Thyroid gland (tissue), 4 donors: ENCODE measurements around the gene GRK6. TPM values are rescaled to one million over a fixed set of nuclear protein-coding genes. Genes with fewer than 3 reads are reported as not detected.

Experiments
- DNase-seq, 2 donors: peaks; one replicate each; pipeline ENCODE4 v3.0.0-alpha.2; 2019
- H3K27ac ChIP-seq, 3 donors: fragments of 200-600 bp; sonication (generic); 1 replicate in 2 of 3; 2 replicates in 1 of 3; pipeline ENCODE4 v1.5.1; 2016 to 2019; ENCODE audit warnings: mild to moderate bottlenecking in 1 of 3, moderate library complexity in 1 of 3
- H3K27me3 ChIP-seq: fragments of 200-600 bp; sonication (generic); one replicate; pipeline ENCODE4 v1.5.1; 2019
- H3K36me3 ChIP-seq, 2 donors: fragments of 200-600 bp; sonication (generic); one replicate each; pipeline ENCODE4 v1.5.1; 2016 to 2019
- H3K4me1 ChIP-seq, 2 donors: fragments of 200-600 bp; sonication (generic); one replicate each; pipeline ENCODE4 v1.5.1; 2017 to 2019
- H3K4me3 ChIP-seq, 3 donors: fragments of 200-600 bp; sonication (generic); replicated peaks in 1 of 3; 1 replicate in 2 of 3; 2 replicates in 1 of 3; pipeline ENCODE4 v1.5.1; 2016; ENCODE audit warnings: mild to moderate bottlenecking in 1 of 3
- H3K9me3 ChIP-seq: fragments of 200-600 bp; sonication (generic); one replicate; pipeline ENCODE4 v1.5.1; 2017
- POLR2A ChIP-seq, 2 donors: fragments of 450-650 bp; IDR thresholded peaks; one replicate each; pipeline ENCODE4 v1.6.1; 2017; ENCODE audit warnings: antibody characterized with exemption in 2 of 2, mild to moderate bottlenecking in 2 of 2, moderate library complexity in 1 of 2
- WGBS, 2 donors: methylation state at CpG; one replicate each; pipeline ENCODE4 v1.1.5; 2017; 5-methylcytosine and 5-hydroxymethylcytosine counted together
- intact Hi-C: fragments of 100-400 bp; cut with DNase I; formaldehyde crosslinking; loops from one replicate; pipeline ENCODE4 v1.15.1; 2023
- total RNA-seq, 4 donors: library from RNA; depleted of rRNA; stranded (reverse); fragments of >200 nt; gene quantifications; one replicate each; pipeline ENCODE4 v1.2.3, GENCODE V29; 2016
- TF ChIP-seq, protein P1 (sequence below), 6 experiments: fragments of 200-600 bp in 3 of 6; fragments of 450-650 bp in 3 of 6; sonication (generic) in 3 of 6; IDR thresholded peaks; one replicate each; pipeline ENCODE4 v1.5.1; 2016 to 2019; ENCODE audit warnings: antibody characterized with exemption in 6 of 6, mild to moderate bottlenecking in 2 of 6, inconsistent platforms in 1 of 6, moderate library complexity in 1 of 6

The GRK6 gene
- total RNA-seq, 4 donors from 2014 or later, result 14.0 to 27.8 (median 18.8) TPM

DNA sequence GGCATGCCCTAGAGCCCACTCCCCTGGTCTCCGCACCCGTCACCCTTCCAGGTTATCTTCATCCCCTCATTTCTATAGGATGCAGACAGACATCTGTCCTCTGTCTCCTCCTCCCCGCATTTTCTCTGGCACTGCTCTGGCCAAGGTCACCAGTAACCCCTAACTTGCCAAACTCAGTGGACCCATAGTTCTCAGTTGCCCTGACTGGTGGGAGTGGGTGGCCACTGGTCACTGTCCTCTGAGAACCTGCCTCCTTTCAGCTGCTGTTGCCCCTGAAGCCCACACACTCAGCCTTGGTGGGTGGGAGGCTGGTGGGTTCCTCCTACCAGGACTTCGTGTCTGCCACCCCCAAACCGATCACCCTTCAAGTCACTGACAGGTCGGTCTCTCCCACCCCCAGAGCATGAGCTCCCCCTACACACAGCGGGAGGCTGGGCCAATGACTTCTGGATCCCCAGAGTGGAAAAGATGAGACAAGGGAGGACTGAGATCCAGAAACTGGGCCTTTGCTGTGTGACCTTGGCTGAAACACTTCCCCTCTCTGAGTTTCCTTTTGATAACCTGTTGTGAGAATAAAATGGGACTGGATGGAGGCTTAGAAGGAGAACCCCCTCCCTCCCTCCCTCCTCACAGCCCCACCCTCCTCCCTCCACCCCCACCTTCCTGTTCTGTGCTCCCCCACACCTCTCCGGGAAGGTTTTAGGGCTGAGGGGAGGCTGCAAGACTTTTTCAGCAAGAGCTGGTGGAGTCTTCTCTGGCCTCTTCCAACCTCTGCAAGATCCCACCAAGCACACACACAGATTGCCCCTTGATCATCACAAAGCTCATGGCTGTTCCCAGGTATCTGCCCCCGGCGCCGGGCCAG is 49.3 kb downstream of the GRK6 start:
- Histone ChIP-seq H3K9me3 (no peaks in the 10 kb centered on the region), H3K4me1 (peaks cover 32 to 49% of the 10 kb centered on the region in 2 donors), H3K4me3 (no peak overlapping the region), H3K36me3 (no peaks in the 10 kb centered on the region), H3K27ac (no peak overlapping the region), H3K27me3 (no peaks in the 10 kb centered on the region)
- 70 to 82% methylated on average over 10 to 11 of the region's 11 CpGs for WGBS, 2 donors
- intact Hi-C loops, result no loop called here
- TF ChIP-seq, protein P1, sequence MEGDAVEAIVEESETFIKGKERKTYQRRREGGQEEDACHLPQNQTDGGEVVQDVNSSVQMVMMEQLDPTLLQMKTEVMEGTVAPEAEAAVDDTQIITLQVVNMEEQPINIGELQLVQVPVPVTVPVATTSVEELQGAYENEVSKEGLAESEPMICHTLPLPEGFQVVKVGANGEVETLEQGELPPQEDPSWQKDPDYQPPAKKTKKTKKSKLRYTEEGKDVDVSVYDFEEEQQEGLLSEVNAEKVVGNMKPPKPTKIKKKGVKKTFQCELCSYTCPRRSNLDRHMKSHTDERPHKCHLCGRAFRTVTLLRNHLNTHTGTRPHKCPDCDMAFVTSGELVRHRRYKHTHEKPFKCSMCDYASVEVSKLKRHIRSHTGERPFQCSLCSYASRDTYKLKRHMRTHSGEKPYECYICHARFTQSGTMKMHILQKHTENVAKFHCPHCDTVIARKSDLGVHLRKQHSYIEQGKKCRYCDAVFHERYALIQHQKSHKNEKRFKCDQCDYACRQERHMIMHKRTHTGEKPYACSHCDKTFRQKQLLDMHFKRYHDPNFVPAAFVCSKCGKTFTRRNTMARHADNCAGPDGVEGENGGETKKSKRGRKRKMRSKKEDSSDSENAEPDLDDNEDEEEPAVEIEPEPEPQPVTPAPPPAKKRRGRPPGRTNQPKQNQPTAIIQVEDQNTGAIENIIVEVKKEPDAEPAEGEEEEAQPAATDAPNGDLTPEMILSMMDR (IDR thresholded peaks at IDR 0.05), result no peak
- TF ChIP-seq POLR2A (IDR thresholded peaks at IDR 0.05), result no peak
- no peak for DNase-seq

DNA sequence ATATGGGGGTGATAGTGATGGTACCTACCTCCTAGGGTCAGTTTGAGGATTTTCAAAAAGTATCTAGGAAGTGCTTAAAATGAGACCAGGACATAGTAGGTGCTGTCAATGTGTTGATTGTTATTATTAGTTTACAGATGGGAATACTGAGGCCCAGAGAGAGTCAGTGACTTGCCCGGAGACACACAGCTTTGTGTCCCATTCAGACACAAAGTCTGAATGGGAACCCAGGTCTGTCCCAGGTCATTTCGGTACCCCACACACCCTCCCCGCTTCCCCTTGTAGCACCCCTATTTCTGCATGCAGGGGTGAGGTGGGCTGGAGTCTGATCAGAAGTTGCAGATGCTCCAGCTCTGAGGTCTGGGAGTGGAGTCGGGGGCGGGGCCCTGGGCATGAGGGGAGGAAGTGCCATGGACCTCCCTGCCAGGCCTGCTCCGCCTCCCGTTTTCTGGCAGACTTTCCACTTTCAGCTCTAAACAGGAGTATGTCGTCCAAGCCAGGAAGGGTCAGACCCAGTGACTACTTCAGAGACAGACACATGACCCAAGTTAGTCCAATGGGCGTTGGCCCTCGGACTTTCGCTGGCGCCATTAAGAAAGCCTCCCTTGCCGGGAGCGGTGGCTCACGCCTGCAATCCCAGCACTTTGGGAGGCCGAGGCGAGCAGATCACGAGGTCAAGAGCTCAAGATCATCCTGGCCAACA is 50.2 kb downstream of the GRK6 start:
- Histone ChIP-seq H3K4me3 (no peak overlapping the region), H3K9me3 (no peaks in the 10 kb centered on the region), H3K36me3 (no peaks in the 10 kb centered on the region), H3K27ac (peak overlapping the region in 1 of 3 donors; percentile 17), H3K4me1 (peaks cover 30 to 44% of the 10 kb centered on the region in 2 donors), H3K27me3 (no peaks in the 10 kb centered on the region)
- TF ChIP-seq POLR2A (IDR thresholded peaks at IDR 0.05), result no peak
- TF ChIP-seq, protein P1 (IDR thresholded peaks at IDR 0.05), result no peak
- intact Hi-C loops, result no loop called here
- peak; percentile 25 to 38 for DNase-seq
- WGBS, 2 donors, result 74 to 77% methylated on average over 16 to 18 of the region's 18 CpGs

DNA sequence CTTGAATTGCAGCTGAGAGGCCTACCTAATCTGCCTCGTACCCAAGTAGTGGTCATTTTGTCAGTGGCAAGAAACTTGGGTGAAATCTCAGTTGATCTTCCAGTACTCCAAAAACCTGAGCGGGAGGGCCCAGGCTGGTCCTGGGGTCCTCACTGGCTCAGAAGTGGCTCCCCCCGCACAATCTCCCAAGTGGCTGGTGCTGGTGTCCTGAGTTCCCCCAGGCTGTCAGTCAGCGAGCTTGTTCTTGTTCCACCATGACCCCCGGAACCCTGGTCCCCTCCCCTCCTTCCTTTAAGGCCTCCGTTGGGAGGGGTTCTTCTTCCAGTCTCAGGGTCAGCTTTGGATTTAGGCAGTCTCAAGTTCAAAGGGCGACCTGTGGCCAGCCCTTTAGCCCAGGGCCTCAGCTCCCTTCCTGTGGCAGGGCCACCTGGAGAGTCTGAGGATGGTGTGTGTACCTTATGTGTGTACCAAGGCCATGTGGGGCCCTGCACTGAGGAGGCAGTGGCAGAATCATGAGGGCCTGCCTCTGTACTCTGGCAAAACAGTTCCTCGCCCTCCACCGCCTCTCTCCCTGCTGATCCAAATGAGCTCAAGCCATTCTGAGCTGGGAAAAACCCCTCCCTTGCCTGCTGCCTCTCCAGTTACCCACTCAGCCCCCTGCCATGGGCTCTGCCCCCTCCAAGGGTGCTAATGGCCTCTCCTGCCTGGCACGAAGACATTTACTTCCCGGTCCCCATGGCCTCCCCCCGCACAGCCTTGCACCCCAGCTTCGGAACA is 51.4 kb downstream of the GRK6 start:
- peaks cover 20 to 35% of the 10 kb centered on the region in 2 donors for H3K4me1 ChIP-seq
- peak in 1 of 2 donors; percentile 16 for DNase-seq
- no peaks in the 10 kb centered on the region for H3K36me3 ChIP-seq
- no peaks in the 10 kb centered on the region for H3K27me3 ChIP-seq
- H3K9me3 ChIP-seq, result no peaks in the 10 kb centered on the region
- intact Hi-C loops, result no loop called here
- H3K4me3 ChIP-seq, result no peak overlapping the region
- TF ChIP-seq POLR2A (IDR thresholded peaks at IDR 0.05), result no peak
- TF ChIP-seq, protein P1 (IDR thresholded peaks at IDR 0.05), result no peak
- WGBS, 2 donors, result 90 to 94% methylated on average over 12 of the region's 13 CpGs
- H3K27ac ChIP-seq, result peak overlapping the region in 2 of 3 donors; percentile 17 to 59

DNA sequence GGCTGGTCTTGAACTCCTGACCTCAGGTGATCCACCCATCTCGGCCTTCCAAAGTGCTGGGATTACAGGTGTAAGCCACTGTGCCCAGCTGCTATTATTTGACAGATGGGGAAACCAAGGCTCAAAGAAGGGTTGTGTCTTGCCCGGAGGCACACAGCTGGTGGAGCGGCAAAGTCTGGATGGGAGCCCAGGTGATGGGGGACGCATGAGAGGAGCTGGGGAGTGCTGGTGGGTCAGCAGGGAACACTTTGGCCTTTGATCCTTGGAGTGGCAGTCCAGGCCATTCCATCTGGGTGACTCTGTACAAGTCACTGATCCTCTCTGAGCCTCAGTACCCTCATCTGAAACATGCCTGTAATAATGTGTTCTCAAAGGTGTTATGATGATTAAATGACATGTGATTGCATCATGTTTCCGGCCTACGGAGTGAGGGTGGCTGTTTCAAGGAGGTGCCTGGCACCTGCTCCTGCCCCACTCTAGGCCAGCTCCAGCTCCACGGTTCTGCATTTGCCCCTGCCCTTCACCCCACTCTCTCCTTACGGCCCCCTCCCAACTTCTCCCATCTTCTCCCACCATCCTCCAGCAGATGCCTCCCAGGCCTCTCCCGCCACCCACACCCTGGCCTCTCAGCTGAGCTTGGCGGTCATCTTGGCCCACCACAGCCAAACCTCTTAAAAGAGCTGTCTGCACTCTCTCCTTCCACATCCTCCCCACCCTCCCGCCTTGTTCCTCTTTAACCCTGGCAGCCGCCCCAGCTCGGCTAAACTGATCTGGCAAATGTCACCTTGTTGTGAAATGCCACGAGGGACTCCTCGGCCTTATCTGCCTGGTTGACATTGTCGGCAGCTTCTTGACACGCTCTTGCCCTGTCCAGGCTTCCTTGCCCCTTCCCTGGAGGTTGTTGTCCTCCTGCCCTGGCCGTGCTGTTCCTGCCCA is 52.5 kb downstream of the GRK6 start:
- peak; percentile 82 to 85 for DNase-seq
- intact Hi-C loops, result no loop called here
- Histone ChIP-seq H3K4me1 (peaks cover 20 to 35% of the 10 kb centered on the region in 2 donors), H3K36me3 (no peaks in the 10 kb centered on the region), H3K27ac (peak overlapping the region; percentile 59 to 76 (median 68)), H3K4me3 (no peak overlapping the region), H3K27me3 (no peaks in the 10 kb centered on the region), H3K9me3 (no peaks in the 10 kb centered on the region)
- TF ChIP-seq, protein P1 (IDR thresholded peaks at IDR 0.05), result no peak
- TF ChIP-seq POLR2A (IDR thresholded peaks at IDR 0.05), result no peak
- 21 to 23% methylated on average over 18 of the region's 18 CpGs for WGBS, 2 donors
